Measurements from ENCODE around the gene LPCAT3.
A peak's percentile ranks its signal among the peaks of the same experiment; 100 is the strongest.

The LPCAT3 gene

GRCh38 chr12:7018350-7019042 is at the start of gene LPCAT3:
Gene LPCAT3 (minus strand): TSS chr12:7018476. CDS start chr12:7018424, 52 bp downstream.
- H3F3A ChIP-seq (ENCODE audit: low read depth) = no peaks in the 10 kb centered on the region; the same call in 1 of the 2 replicates
- H2AFZ ChIP-seq (ENCODE audit: low read length) = peak within 1 kb of the TSS; percentile 92
- H3K9me2 ChIP-seq (replicated peaks; ENCODE audit: low read depth, low read length) = no peaks in the 10 kb centered on the region
- peaks cover 18% of the 10 kb centered on the region for H4K20me1 ChIP-seq (ENCODE audit: insufficient read depth, low read length, poor library complexity, severe bottlenecking)
- no peaks in the 10 kb centered on the region for H3K9me3 ChIP-seq (ENCODE audit: insufficient read depth, low read depth, low read length)
- no peaks in the 10 kb centered on the region for H3K27me3 ChIP-seq (ENCODE audit: insufficient read depth, low read length, poor library complexity, severe bottlenecking)
- H3K4me3 ChIP-seq (ENCODE audit: low read length, poor library complexity, severe bottlenecking) = peak within 1 kb of the TSS; percentile 89
- no peak for TF ChIP-seq EZH2phosphoT487 (IDR thresholded peaks at IDR 0.05; ENCODE audit: borderline replicate concordance)
- TF ChIP-seq CTCF (conservative IDR thresholded peaks at IDR 0.05; ENCODE audit: low read length) = peak; percentile 71
- H3K4me1 ChIP-seq (ENCODE audit: insufficient read depth, low read length, poor library complexity, severe bottlenecking) = peaks cover 39% of the 10 kb centered on the region
- H3K4me2 ChIP-seq (ENCODE audit: low read depth, low read length, poor library complexity, severe bottlenecking) = peak within 1 kb of the TSS; percentile 95
- H3K36me3 ChIP-seq (ENCODE audit: insufficient read depth, low read length) = no peaks in the 10 kb centered on the region
- peak within 1 kb of the TSS; percentile 77 for H3K9ac ChIP-seq (ENCODE audit: low read depth, low read length, poor library complexity, severe bottlenecking)
- H3K79me2 ChIP-seq (ENCODE audit: insufficient read depth, low read length) = peaks cover 35% of the 10 kb centered on the region

DNA sequence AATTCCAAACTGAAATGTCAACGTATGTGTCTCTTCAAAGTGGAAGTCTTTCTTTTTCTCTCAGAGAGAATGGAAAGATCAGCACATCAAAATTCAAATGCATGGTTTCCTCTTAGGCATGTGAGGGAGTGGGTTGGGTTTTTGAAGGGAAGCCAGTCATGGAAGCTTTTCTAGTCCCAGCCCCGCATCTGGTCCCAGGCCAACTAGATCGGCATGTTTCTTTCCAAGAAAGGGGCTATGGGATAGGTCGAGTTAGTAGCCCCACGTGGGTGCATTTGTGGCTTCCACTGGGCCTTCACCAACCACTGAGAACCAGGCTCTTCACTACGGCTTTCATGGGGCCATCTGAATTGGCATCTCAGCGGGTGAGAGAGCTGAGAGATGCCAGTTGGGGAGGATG is 48.8 kb upstream of the LPCAT3 start:
- Histone ChIP-seq H3K9me3 (ENCODE audit: insufficient read depth, low read depth, low read length) (no peaks in the 10 kb centered on the region), H3K4me2 (ENCODE audit: low read depth, low read length, poor library complexity, severe bottlenecking) (no peak overlapping the region), H2AFZ (ENCODE audit: low read length) (no peak overlapping the region), H3K36me3 (ENCODE audit: insufficient read depth, low read length) (no peaks in the 10 kb centered on the region), H3K79me2 (ENCODE audit: insufficient read depth, low read length) (no peaks in the 10 kb centered on the region), H3K9me2 (replicated peaks; ENCODE audit: low read depth, low read length) (no peaks in the 10 kb centered on the region), H3K4me1 (ENCODE audit: insufficient read depth, low read length, poor library complexity, severe bottlenecking) (no peaks in the 10 kb centered on the region), H3K9ac (ENCODE audit: low read depth, low read length, poor library complexity, severe bottlenecking) (no peak overlapping the region), H3K27me3 (ENCODE audit: insufficient read depth, low read length, poor library complexity, severe bottlenecking) (no peaks in the 10 kb centered on the region), H3K4me3 (ENCODE audit: low read length, poor library complexity, severe bottlenecking) (no peak overlapping the region), H3F3A (ENCODE audit: low read depth) (no peaks in the 10 kb centered on the region), H4K20me1 (ENCODE audit: insufficient read depth, low read length, poor library complexity, severe bottlenecking) (no peaks in the 10 kb centered on the region)
- TF ChIP-seq EZH2phosphoT487 (IDR thresholded peaks at IDR 0.05; ENCODE audit: borderline replicate concordance) = no peak
- no peak for TF ChIP-seq CTCF (conservative IDR thresholded peaks at IDR 0.05; ENCODE audit: low read length)

DNA sequence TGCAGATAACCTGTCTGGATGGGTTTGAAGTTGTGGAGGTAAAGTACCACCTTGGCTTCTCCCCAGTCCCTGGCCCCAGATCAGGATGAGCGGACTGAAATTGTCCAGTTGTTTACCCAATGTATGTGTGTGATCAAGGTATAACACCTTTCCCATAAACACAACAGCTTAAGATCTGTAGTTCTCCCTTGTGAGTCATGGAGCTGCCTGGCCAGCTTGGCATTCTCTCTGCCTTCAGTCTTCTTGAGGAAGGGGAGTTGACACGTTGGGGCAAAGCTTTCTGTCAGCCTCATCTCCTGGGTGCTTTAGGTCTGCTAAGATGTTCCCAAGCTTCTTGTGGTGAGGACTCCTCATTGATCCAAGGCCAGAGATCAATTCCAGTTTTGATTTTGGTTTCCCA is 48.3 kb upstream of the LPCAT3 start:
- no peaks in the 10 kb centered on the region for H3K27me3 ChIP-seq (ENCODE audit: insufficient read depth, low read length, poor library complexity, severe bottlenecking)
- no peaks in the 10 kb centered on the region for H3K36me3 ChIP-seq (ENCODE audit: insufficient read depth, low read length)
- no peak for TF ChIP-seq CTCF (conservative IDR thresholded peaks at IDR 0.05; ENCODE audit: low read length)
- no peaks in the 10 kb centered on the region for H3F3A ChIP-seq (ENCODE audit: low read depth)
- H3K9me2 ChIP-seq (replicated peaks; ENCODE audit: low read depth, low read length) = no peaks in the 10 kb centered on the region
- H3K4me1 ChIP-seq (ENCODE audit: insufficient read depth, low read length, poor library complexity, severe bottlenecking) = no peaks in the 10 kb centered on the region
- H4K20me1 ChIP-seq (ENCODE audit: insufficient read depth, low read length, poor library complexity, severe bottlenecking) = no peaks in the 10 kb centered on the region
- no peak overlapping the region for H3K9ac ChIP-seq (ENCODE audit: low read depth, low read length, poor library complexity, severe bottlenecking)
- H3K9me3 ChIP-seq (ENCODE audit: insufficient read depth, low read depth, low read length) = no peaks in the 10 kb centered on the region
- H3K4me2 ChIP-seq (ENCODE audit: low read depth, low read length, poor library complexity, severe bottlenecking) = no peak overlapping the region
- H2AFZ ChIP-seq (ENCODE audit: low read length) = no peak overlapping the region
- no peaks in the 10 kb centered on the region for H3K79me2 ChIP-seq (ENCODE audit: insufficient read depth, low read length)
- no peak overlapping the region for H3K4me3 ChIP-seq (ENCODE audit: low read length, poor library complexity, severe bottlenecking)
